ENCODE data around the gene HARBI1. TPM values are rescaled to one million over a fixed set of nuclear protein-coding genes. Genes with fewer than 3 reads are reported as not detected.

HARBI1 gene
- total RNA-seq, 1 experiment from 2014 or later = 8.2 TPM

DNA sequence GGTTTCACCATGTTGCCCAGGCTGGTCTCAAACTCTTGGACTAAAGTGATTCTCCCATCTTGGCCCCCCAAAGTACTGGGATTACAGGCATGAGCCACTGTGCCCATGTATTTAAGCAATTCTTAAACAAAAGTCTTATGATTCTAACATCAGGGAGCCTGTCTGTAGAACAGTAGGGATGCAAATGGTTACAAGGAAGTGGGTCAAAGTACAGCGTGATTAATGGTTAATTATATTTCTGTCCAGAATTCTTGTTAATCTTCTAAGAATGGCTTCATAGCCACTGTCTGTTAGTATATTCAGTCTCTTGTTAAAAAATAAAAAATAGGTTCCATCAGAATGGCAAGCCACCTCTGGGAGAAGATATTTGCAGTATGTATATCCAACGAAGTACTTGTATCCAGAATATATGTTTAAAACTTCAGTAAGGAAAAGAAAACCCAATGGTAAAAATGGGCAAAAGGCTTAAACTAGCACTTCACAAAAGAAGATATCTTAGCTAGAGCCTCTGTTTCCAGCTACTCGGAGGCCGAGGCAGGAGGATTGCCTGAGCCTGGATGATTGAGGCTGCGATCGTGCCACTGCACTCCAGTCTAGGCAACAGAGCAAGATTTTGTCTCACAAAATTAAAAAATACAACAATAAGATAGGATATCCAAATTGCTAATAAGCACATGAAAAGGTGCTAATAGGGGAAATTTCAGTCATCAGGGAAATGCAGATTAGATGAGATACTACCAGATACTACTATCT lies 23.2 kb upstream of the HARBI1 start:
- CTCF ChIA-PET = no interaction called here
- DNase-seq = no peak
- H3K4me3 Mint-ChIP-seq (ENCODE audit: low read depth, unreplicated experiment) = peak overlapping the region; percentile 30

DNA sequence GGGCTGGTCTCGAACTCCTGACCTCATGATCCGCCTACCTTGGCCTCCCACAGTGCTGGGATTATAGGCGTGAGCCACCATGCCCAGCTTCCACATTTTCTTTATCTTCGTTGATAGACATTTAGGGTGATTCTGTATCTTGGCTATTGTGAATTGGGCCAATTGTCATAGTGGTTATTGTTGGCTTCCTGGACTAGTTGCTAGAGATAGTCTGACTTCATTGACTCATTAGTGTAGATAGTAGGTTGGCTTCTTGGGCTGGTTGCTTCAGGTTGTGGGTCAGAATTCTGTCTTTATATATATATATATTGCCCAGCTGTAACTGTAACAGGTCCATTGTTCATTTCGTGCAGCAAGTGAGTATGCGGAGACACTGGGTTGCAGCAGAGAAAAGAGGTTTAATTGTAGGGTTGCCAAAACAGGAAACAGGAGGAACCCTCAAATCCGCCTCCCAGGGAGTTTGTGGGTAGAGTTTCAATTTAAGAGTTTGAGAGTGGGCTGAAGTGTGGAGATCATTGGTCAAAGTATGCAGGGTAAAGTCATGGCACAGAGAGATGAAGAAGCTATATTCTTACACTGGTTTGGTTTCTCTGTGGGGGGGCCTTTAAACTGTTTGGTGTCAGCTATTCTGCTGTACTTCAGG lies 22.3 kb upstream of the HARBI1 start:
- peaks cover 14% of the 10 kb centered on the region for H3K36me3 Mint-ChIP-seq (ENCODE audit: insufficient read depth, unreplicated experiment)
- intact Hi-C loops (cut with micrococcal nuclease; ENCODE audit: unreplicated experiment) = no loop called here
- peaks cover 27% of the 10 kb centered on the region for H3K4me1 Mint-ChIP-seq (ENCODE audit: low read depth, unreplicated experiment)
- no TSS peak for BruUV-seq (replicated peaks)
- peak overlapping the region; percentile 48 for H3K27ac Mint-ChIP-seq (ENCODE audit: unreplicated experiment)
- no peaks in the 10 kb centered on the region for H3K9me3 Mint-ChIP-seq (ENCODE audit: low read depth, unreplicated experiment)
- TF ChIP-seq, protein P1, sequence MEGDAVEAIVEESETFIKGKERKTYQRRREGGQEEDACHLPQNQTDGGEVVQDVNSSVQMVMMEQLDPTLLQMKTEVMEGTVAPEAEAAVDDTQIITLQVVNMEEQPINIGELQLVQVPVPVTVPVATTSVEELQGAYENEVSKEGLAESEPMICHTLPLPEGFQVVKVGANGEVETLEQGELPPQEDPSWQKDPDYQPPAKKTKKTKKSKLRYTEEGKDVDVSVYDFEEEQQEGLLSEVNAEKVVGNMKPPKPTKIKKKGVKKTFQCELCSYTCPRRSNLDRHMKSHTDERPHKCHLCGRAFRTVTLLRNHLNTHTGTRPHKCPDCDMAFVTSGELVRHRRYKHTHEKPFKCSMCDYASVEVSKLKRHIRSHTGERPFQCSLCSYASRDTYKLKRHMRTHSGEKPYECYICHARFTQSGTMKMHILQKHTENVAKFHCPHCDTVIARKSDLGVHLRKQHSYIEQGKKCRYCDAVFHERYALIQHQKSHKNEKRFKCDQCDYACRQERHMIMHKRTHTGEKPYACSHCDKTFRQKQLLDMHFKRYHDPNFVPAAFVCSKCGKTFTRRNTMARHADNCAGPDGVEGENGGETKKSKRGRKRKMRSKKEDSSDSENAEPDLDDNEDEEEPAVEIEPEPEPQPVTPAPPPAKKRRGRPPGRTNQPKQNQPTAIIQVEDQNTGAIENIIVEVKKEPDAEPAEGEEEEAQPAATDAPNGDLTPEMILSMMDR (IDR thresholded peaks at IDR 0.05; ENCODE audit: unreplicated experiment) = no peak
- CTCF ChIA-PET = no interaction called here
- H3K27me3 Mint-ChIP-seq (ENCODE audit: unreplicated experiment) = no peaks in the 10 kb centered on the region
- no peak for DNase-seq
- no peak overlapping the region for H3K4me3 Mint-ChIP-seq (ENCODE audit: low read depth, unreplicated experiment)

More for the DNA sequence above, 23.2 kb upstream of the HARBI1 start:
- intact Hi-C loops (cut with micrococcal nuclease; ENCODE audit: unreplicated experiment) = no loop called here
- Mint-ChIP-seq H3K27ac (ENCODE audit: unreplicated experiment) (peak overlapping the region; percentile 48), H3K36me3 (ENCODE audit: insufficient read depth, unreplicated experiment) (peaks cover 8% of the 10 kb centered on the region), H3K27me3 (ENCODE audit: unreplicated experiment) (no peaks in the 10 kb centered on the region), H3K4me1 (ENCODE audit: low read depth, unreplicated experiment) (peaks cover 27% of the 10 kb centered on the region), H3K9me3 (ENCODE audit: low read depth, unreplicated experiment) (no peaks in the 10 kb centered on the region)
- BruUV-seq (replicated peaks) = no TSS peak
- TF ChIP-seq, protein P1 (IDR thresholded peaks at IDR 0.05; ENCODE audit: unreplicated experiment) = no peak

DNA sequence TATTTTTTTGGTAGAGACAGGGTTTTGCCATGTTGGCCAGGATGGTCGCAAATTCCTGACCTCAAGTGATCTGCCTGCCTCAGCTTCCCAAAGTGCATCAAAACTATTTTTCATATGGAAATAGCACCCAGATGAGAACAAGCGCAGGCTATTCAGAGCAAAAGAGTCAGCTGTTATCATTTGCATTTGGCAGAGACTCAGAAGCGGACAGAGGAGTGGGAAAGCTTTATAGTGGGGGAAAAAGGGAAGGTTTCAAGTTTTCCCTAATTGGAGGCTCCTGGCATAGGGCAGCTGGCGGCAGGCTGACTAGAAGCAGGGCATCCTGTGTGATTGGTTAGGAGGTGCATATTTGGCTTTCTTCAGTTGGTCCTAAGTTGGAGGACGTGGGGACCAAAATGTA lies 20.5 kb upstream of the HARBI1 start:
- H3K27ac Mint-ChIP-seq (ENCODE audit: unreplicated experiment) = no peak overlapping the region
- BruUV-seq (replicated peaks) = no TSS peak
- CTCF ChIA-PET = no interaction called here

DNA sequence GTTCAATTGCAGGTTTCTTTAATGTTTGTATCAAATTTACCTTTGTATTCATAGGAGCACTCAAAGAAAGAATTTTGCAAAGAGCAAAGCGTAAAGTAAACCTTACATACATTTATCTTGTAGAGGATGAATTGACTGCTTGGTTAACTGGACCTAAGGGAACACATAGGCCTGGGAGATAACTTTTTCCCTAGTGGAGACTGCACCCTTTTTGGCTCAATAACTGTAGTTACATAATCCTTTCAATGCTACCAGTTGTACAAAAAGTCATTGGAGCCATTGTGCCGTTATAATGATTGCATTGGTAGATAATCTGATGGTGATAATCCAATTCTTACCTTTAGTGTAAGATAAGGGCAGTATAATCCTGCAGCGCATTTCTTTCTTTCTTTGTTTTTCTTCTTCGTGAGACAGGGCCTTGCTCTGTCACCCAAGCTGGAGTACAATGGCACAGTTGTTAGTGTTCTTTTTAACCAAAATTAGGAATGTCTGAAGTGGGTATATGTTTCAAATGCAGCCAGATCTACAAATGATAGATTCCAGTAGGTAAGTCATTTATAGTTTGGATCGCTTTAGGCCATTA lies 18.6 kb upstream of the HARBI1 start:
- peak overlapping the region; percentile 61 for H3K27ac Mint-ChIP-seq (ENCODE audit: unreplicated experiment)
- no peaks in the 10 kb centered on the region for H3K9me3 Mint-ChIP-seq (ENCODE audit: low read depth, unreplicated experiment)
- CTCF ChIA-PET = no interaction called here
- TF ChIP-seq, protein P1 (IDR thresholded peaks at IDR 0.05; ENCODE audit: unreplicated experiment) = no peak
- peaks cover 18% of the 10 kb centered on the region for H3K36me3 Mint-ChIP-seq (ENCODE audit: insufficient read depth, unreplicated experiment)
- no TSS peak for BruUV-seq (replicated peaks)
- H3K4me3 Mint-ChIP-seq (ENCODE audit: low read depth, unreplicated experiment) = no peak overlapping the region
- intact Hi-C loops (cut with micrococcal nuclease; ENCODE audit: unreplicated experiment) = no loop called here
- H3K4me1 Mint-ChIP-seq (ENCODE audit: low read depth, unreplicated experiment) = peaks cover 17% of the 10 kb centered on the region
- no peak for DNase-seq
- H3K27me3 Mint-ChIP-seq (ENCODE audit: unreplicated experiment) = no peaks in the 10 kb centered on the region

More for the DNA sequence above, 20.5 kb upstream of the HARBI1 start:
- Mint-ChIP-seq H3K4me3 (ENCODE audit: low read depth, unreplicated experiment) (no peak overlapping the region), H3K27me3 (ENCODE audit: unreplicated experiment) (no peaks in the 10 kb centered on the region), H3K9me3 (ENCODE audit: low read depth, unreplicated experiment) (no peaks in the 10 kb centered on the region), H3K4me1 (ENCODE audit: low read depth, unreplicated experiment) (peaks cover 27% of the 10 kb centered on the region), H3K36me3 (ENCODE audit: insufficient read depth, unreplicated experiment) (peaks cover 14% of the 10 kb centered on the region)
- TF ChIP-seq, protein P1 (IDR thresholded peaks at IDR 0.05; ENCODE audit: unreplicated experiment) = no peak
- intact Hi-C loops (cut with micrococcal nuclease; ENCODE audit: unreplicated experiment) = no loop called here
- no peak for DNase-seq
